ENCODE data around the gene EPHA2. TPM values are rescaled to one million over a fixed set of nuclear protein-coding genes. Genes with fewer than 3 reads are reported as not detected.

The EPHA2 gene
- total RNA-seq, 4 donors from 2014 or later: 30.0 to 66.9 (median 35.9) TPM

DNA sequence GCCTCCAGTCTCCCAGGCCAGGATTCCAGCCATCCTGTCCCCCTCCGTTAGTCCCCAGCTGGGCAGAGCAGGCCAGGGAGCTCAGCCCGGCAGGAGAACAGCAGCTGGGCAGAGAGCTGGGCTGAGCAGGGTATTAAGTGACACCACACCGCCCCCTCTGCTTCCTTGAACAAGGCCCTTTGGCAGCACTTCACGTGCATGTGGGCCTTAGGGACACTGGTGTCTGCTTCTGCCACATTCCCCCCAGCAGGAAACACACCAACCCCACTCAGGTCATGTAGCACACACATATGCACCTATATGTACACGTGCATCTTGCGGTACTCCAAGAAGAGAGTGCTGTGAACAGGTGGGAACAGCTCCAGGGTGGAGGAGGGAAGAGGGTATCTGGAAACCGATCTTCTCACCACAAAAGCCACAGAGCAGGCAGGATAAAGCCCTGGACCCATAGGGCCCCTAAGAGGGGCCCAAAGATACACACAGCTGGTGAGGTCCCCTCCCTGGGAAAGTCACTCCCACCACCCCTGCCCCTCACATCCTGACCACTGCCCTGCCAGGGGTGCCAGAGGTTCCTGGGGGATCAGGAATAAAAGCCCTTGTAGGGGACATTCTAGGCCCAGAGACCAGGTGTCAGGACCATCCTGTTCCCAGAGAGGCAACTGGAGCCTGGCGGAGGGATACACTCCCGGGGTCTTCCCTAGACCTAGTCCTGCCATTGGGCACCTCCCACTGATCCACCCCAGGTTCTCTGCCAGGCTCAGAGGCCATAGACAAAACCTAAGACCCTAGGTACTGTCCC is 4.5 kb downstream of the EPHA2 start:
- H3K4me3 ChIP-seq: peak overlapping the region in 1 of 4 donors; percentile 77
- DNase-seq (ENCODE audit: low spot score in 2 of 2): no peak
- no peaks in the 10 kb centered on the region for H3K9me3 ChIP-seq
- peak overlapping the region; percentile 35 to 95 (median 94) for H3K27ac ChIP-seq
- H3K36me3 ChIP-seq: peaks cover 0 to 32% (median 0%) of the 10 kb centered on the region in 3 donors
- peaks cover 6 to 86% (median 62%) of the 10 kb centered on the region in 4 donors for H3K4me1 ChIP-seq
- TF ChIP-seq EP300 (IDR thresholded peaks at IDR 0.05): peak in 1 of 2 donors; percentile 35
- TF ChIP-seq POLR2A (IDR thresholded peaks at IDR 0.05): no peak
- TF ChIP-seq, protein P1, sequence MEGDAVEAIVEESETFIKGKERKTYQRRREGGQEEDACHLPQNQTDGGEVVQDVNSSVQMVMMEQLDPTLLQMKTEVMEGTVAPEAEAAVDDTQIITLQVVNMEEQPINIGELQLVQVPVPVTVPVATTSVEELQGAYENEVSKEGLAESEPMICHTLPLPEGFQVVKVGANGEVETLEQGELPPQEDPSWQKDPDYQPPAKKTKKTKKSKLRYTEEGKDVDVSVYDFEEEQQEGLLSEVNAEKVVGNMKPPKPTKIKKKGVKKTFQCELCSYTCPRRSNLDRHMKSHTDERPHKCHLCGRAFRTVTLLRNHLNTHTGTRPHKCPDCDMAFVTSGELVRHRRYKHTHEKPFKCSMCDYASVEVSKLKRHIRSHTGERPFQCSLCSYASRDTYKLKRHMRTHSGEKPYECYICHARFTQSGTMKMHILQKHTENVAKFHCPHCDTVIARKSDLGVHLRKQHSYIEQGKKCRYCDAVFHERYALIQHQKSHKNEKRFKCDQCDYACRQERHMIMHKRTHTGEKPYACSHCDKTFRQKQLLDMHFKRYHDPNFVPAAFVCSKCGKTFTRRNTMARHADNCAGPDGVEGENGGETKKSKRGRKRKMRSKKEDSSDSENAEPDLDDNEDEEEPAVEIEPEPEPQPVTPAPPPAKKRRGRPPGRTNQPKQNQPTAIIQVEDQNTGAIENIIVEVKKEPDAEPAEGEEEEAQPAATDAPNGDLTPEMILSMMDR (IDR thresholded peaks at IDR 0.05): no peak
- H3K27me3 ChIP-seq: no peaks in the 10 kb centered on the region
- WGBS, 2 donors: 45 to 51% methylated on average over 9 of the region's 9 CpGs

DNA sequence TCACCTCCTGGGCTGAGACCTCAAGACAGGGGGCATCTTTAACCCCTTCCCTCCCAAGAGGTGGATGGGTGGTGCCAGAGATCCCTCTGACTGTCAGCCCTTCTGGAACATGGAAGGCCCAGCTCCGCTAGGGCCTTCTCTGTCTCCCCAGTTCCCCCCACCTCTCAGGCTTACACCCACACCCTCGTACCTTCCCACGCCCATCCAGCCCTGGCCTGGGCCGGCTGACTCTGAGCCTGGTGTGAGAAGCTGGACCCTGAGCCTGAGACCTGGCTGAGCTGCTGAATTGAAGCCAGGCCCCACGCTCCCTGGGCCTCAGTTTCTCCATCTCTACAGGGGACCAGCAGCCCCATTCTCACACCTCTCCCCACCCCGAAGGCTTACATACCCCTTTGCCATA is 5.4 kb downstream of the EPHA2 start:
- no peaks in the 10 kb centered on the region for H3K9me3 ChIP-seq
- H3K4me1 ChIP-seq: peaks cover 6 to 90% (median 68%) of the 10 kb centered on the region in 4 donors
- H3K4me3 ChIP-seq: peak overlapping the region in 1 of 4 donors; percentile 1
- 65 to 74% methylated on average over 6 of the region's 6 CpGs for WGBS, 2 donors
- TF ChIP-seq EP300 (IDR thresholded peaks at IDR 0.05) (no peak), POLR2A (IDR thresholded peaks at IDR 0.05) (no peak)
- TF ChIP-seq, protein P1 (IDR thresholded peaks at IDR 0.05): no peak
- DNase-seq (ENCODE audit: low spot score in 2 of 2): no peak
- H3K36me3 ChIP-seq: peaks cover 0 to 32% (median 0%) of the 10 kb centered on the region in 3 donors
- H3K27ac ChIP-seq: peak overlapping the region in 3 of 4 donors; percentile 93 to 95 (median 95)
- no peaks in the 10 kb centered on the region for H3K27me3 ChIP-seq

DNA sequence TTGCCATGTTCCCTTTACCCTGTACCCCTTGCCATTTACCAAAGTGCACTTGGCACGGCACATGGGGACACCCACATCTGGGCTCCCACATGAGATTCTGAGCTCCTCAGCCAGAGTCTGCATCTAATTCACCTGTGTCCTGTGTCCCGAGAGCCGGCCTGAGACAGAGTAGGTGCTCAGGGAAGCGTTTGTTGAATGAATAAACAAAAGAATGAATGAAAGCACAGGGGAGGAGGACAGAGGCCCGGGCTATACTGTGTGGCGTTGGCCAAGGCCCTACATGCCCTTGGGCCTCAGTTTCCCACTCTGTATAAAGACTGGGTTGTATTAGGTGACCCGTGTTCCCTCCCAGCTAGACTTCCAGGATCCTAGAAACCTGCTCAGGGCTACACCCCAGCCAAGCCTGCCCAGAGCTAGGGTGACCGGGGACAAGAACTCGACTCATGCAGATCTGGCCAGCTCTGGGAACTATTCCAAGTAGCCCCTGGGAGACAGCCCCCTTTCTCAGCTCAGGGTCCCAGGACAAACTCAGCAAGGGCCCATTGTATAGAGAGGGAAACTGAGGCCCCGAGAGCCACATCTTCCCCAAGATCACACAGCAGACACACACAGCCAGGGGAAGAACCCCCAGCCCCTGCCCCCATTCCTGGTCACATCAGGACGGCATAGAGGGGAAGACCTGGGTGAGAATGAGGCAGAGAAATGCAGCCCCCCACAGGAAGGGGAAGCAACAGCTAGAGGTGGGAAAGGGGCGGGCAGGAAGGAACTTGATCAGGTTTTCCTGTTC is 6.0 kb downstream of the EPHA2 start:
- Histone ChIP-seq H3K27me3 (no peaks in the 10 kb centered on the region), H3K4me3 (no peak overlapping the region), H3K4me1 (peaks cover 6 to 96% (median 73%) of the 10 kb centered on the region in 4 donors), H3K36me3 (peaks cover 0 to 32% (median 0%) of the 10 kb centered on the region in 3 donors), H3K9me3 (no peaks in the 10 kb centered on the region), H3K27ac (peak overlapping the region in 2 of 4 donors; percentile 95)
- 48 to 62% methylated on average over 12 of the region's 12 CpGs for WGBS, 2 donors
- TF ChIP-seq, protein P1 (IDR thresholded peaks at IDR 0.05): no peak
- TF ChIP-seq EP300 (IDR thresholded peaks at IDR 0.05): no peak
- TF ChIP-seq POLR2A (IDR thresholded peaks at IDR 0.05): no peak
- no peak for DNase-seq (ENCODE audit: low spot score in 2 of 2)

DNA sequence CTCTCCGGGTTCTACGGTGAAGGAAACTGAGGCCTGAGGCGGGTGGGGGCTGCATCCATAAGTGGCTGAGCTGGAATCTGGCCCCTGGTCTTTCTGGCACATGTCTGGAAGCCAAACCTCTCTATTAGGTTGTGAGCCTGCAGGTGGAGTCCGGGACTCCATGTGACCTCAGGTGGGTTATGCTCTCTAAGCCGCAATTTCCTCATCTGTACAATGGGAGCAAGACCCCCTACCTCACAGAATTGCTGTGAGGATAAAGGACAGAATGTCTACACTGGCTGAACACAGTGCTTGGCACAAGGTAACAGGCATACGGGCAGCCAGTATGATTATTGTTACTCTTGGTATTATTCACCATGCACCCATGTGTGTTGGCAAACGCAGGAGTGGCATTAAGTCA is 6.7 kb downstream of the EPHA2 start:
- DNase-seq (ENCODE audit: low spot score in 2 of 2): no peak
- 91 to 94% methylated on average over 7 of the region's 7 CpGs for WGBS, 2 donors
- peaks cover 0 to 32% (median 0%) of the 10 kb centered on the region in 3 donors for H3K36me3 ChIP-seq
- H3K4me3 ChIP-seq: no peak overlapping the region
- H3K27ac ChIP-seq: peak overlapping the region in 2 of 4 donors; percentile 95
- no peaks in the 10 kb centered on the region for H3K27me3 ChIP-seq
- peaks cover 6 to 100% (median 77%) of the 10 kb centered on the region in 4 donors for H3K4me1 ChIP-seq
- TF ChIP-seq POLR2A (IDR thresholded peaks at IDR 0.05) (no peak), EP300 (IDR thresholded peaks at IDR 0.05) (no peak)
- TF ChIP-seq, protein P1 (IDR thresholded peaks at IDR 0.05): no peak
- H3K9me3 ChIP-seq: no peaks in the 10 kb centered on the region

Measured in tibial nerve (tissue), 4 donors.